ENCODE measurements around the gene TAF11L12. TPM values are rescaled to one million over a fixed set of nuclear protein-coding genes. Genes with fewer than 3 reads are reported as not detected.
"Not testable (repeated sequence)": the region's sequence is repeated elsewhere in the genome, so short reads cannot be mapped to it uniquely, and the experiment has no call there.

The TAF11L12 gene
- total RNA-seq (not detected), total RNA-seq (0 to 0.07 (median 0) reads per million in 29 experiments)
- total RNA-seq (2013): not detected

- H3K27me3 Mint-ChIP-seq; H3K4me3 Mint-ChIP-seq; POLR2A ChIA-PET; H3K36me3 Mint-ChIP-seq; ATAC-seq (replicated peaks in 1 of 4); H3K27me3 ChIP-seq (replicated peaks in 1 of 2; ENCODE audit: control insufficient read depth in 2 of 2, extremely low read depth in 1 of 2, insufficient read depth in 2 of 2, low read length in 1 of 2); DNase-seq; H3K36me3 ChIP-seq (ENCODE audit: control insufficient read depth in 2 of 2, extremely low read depth in 1 of 2, insufficient read depth in 1 of 2, low read length in 1 of 2); H3K4me3 ChIP-seq (ENCODE audit: control insufficient read depth in 1 of 2, extremely low read depth in 1 of 2, low read length in 1 of 2); H3K27ac Mint-ChIP-seq; H3K27ac ChIP-seq (ENCODE audit: low read length); H3K9me3 ChIP-seq; H3K4me1 Mint-ChIP-seq; H3K4me1 ChIP-seq (ENCODE audit: control insufficient read depth in 1 of 2, extremely low read depth in 1 of 2, insufficient read depth in 2 of 2, low read length in 2 of 2): not testable (repeated sequence)
- WGBS (ENCODE audit: insufficient coverage): no CpG with 5 or more reads among the region's 2 CpGs
- CTCF ChIA-PET: interaction anchor here in 1 of 2 donors (0.5 kb wide), 1 partner anchor 375 kb away, joined by 4 read pairs; no protein-coding TSS in a partner anchor
- H3K9me3 Mint-ChIP-seq: peaks cover 7 to 12% (median 11%) of the 10 kb centered on the region in 3 donors
Observed at GRCh38 chr5:17610092-17610491, at the start of gene TAF11L12. TAF11L12 (plus strand) TSS chr5:17610392.

GRCh38 chr5:17585658-17586057 lies 24.5 kb upstream of the TAF11L12 start, which contains the start of gene TAF11L7:
TAF11L7 (minus strand) TSS chr5:17585758.
- CTCF ChIA-PET; H3K4me3 Mint-ChIP-seq; DNase-seq; H3K9me3 ChIP-seq; H3K27me3 ChIP-seq (replicated peaks in 1 of 2; ENCODE audit: control insufficient read depth in 2 of 2, extremely low read depth in 1 of 2, insufficient read depth in 2 of 2, low read length in 1 of 2); H3K36me3 ChIP-seq (ENCODE audit: control insufficient read depth in 2 of 2, extremely low read depth in 1 of 2, insufficient read depth in 1 of 2, low read length in 1 of 2); H3K27me3 Mint-ChIP-seq; H3K27ac ChIP-seq (ENCODE audit: low read length); H3K4me1 ChIP-seq (ENCODE audit: control insufficient read depth in 1 of 2, extremely low read depth in 1 of 2, insufficient read depth in 2 of 2, low read length in 2 of 2); H3K36me3 Mint-ChIP-seq; H3K27ac Mint-ChIP-seq; H3K4me3 ChIP-seq (ENCODE audit: control insufficient read depth in 1 of 2, extremely low read depth in 1 of 2, low read length in 1 of 2); H3K4me1 Mint-ChIP-seq; ATAC-seq (replicated peaks in 1 of 4); H3K9me3 Mint-ChIP-seq; POLR2A ChIA-PET: not testable (repeated sequence)
- no CpG with 5 or more reads among the region's 16 CpGs for WGBS (ENCODE audit: insufficient coverage)

GRCh38 chr5:17590860-17591259 lies 19.3 kb upstream of the TAF11L12 start, which contains the start of gene TAF11L8:
TAF11L8 (minus strand) TSS chr5:17590960.
- no CpG with 5 or more reads among the region's 16 CpGs for WGBS (ENCODE audit: insufficient coverage)
- H3K27ac Mint-ChIP-seq; DNase-seq; H3K4me3 ChIP-seq (ENCODE audit: control insufficient read depth in 1 of 2, extremely low read depth in 1 of 2, low read length in 1 of 2); H3K36me3 ChIP-seq (ENCODE audit: control insufficient read depth in 2 of 2, extremely low read depth in 1 of 2, insufficient read depth in 1 of 2, low read length in 1 of 2); H3K27me3 Mint-ChIP-seq; H3K4me3 Mint-ChIP-seq; H3K4me1 ChIP-seq (ENCODE audit: control insufficient read depth in 1 of 2, extremely low read depth in 1 of 2, insufficient read depth in 2 of 2, low read length in 2 of 2); H3K27me3 ChIP-seq (replicated peaks in 1 of 2; ENCODE audit: control insufficient read depth in 2 of 2, extremely low read depth in 1 of 2, insufficient read depth in 2 of 2, low read length in 1 of 2); ATAC-seq (replicated peaks in 1 of 4); POLR2A ChIA-PET; H3K4me1 Mint-ChIP-seq; H3K27ac ChIP-seq (ENCODE audit: low read length); H3K36me3 Mint-ChIP-seq; H3K9me3 ChIP-seq; CTCF ChIA-PET; H3K9me3 Mint-ChIP-seq: not testable (repeated sequence)

GRCh38 chr5:17594255-17594654 lies 15.9 kb upstream of the TAF11L12 start, which contains the start of gene TAF11L9:
TAF11L9 (minus strand) TSS chr5:17594394.
- POLR2A ChIA-PET: not testable (repeated sequence)

GRCh38 chr5:17597728-17598127 lies 12.5 kb upstream of the TAF11L12 start, which contains the start of gene TAF11L10:
TAF11L10 (minus strand) TSS chr5:17597828.
- not testable (repeated sequence) for H3K36me3 ChIP-seq (ENCODE audit: control insufficient read depth in 2 of 2, extremely low read depth in 1 of 2, insufficient read depth in 1 of 2, low read length in 1 of 2)

More at GRCh38 chr5:17594255-17594654, 15.9 kb upstream of the TAF11L12 start, which contains the start of gene TAF11L9:
- CTCF ChIA-PET; H3K9me3 Mint-ChIP-seq; H3K4me3 Mint-ChIP-seq; H3K27me3 ChIP-seq (replicated peaks in 1 of 2; ENCODE audit: control insufficient read depth in 2 of 2, extremely low read depth in 1 of 2, insufficient read depth in 2 of 2, low read length in 1 of 2); H3K27ac ChIP-seq (ENCODE audit: low read length); H3K27me3 Mint-ChIP-seq; ATAC-seq (replicated peaks in 1 of 4); H3K4me3 ChIP-seq (ENCODE audit: control insufficient read depth in 1 of 2, extremely low read depth in 1 of 2, low read length in 1 of 2); DNase-seq; H3K4me1 Mint-ChIP-seq; H3K27ac Mint-ChIP-seq; H3K9me3 ChIP-seq; H3K36me3 Mint-ChIP-seq; H3K4me1 ChIP-seq (ENCODE audit: control insufficient read depth in 1 of 2, extremely low read depth in 1 of 2, insufficient read depth in 2 of 2, low read length in 2 of 2); H3K36me3 ChIP-seq (ENCODE audit: control insufficient read depth in 2 of 2, extremely low read depth in 1 of 2, insufficient read depth in 1 of 2, low read length in 1 of 2): not testable (repeated sequence)
- no CpG with 5 or more reads among the region's 15 CpGs for WGBS (ENCODE audit: insufficient coverage)

GRCh38 chr5:17603880-17604279 lies 6.3 kb upstream of the TAF11L12 start, which contains the start of gene TAF11L11:
TAF11L11 (plus strand) TSS chr5:17604183.
- H3K9me3 ChIP-seq; H3K4me1 ChIP-seq (ENCODE audit: control insufficient read depth in 1 of 2, extremely low read depth in 1 of 2, insufficient read depth in 2 of 2, low read length in 2 of 2); CTCF ChIA-PET; H3K27ac Mint-ChIP-seq; H3K4me1 Mint-ChIP-seq; DNase-seq; H3K27me3 ChIP-seq (replicated peaks in 1 of 2; ENCODE audit: control insufficient read depth in 2 of 2, extremely low read depth in 1 of 2, insufficient read depth in 2 of 2, low read length in 1 of 2); H3K4me3 Mint-ChIP-seq; H3K27me3 Mint-ChIP-seq; H3K4me3 ChIP-seq (ENCODE audit: control insufficient read depth in 1 of 2, extremely low read depth in 1 of 2, low read length in 1 of 2); H3K36me3 ChIP-seq (ENCODE audit: control insufficient read depth in 2 of 2, extremely low read depth in 1 of 2, insufficient read depth in 1 of 2, low read length in 1 of 2); H3K36me3 Mint-ChIP-seq; ATAC-seq (replicated peaks in 1 of 4); H3K27ac ChIP-seq (ENCODE audit: low read length); POLR2A ChIA-PET: not testable (repeated sequence)
- peaks cover 10 to 16% (median 14%) of the 10 kb centered on the region in 3 donors for H3K9me3 Mint-ChIP-seq
- WGBS (ENCODE audit: insufficient coverage): 69% methylated on average over 4 of the region's 6 CpGs

More at GRCh38 chr5:17597728-17598127, 12.5 kb upstream of the TAF11L12 start, which contains the start of gene TAF11L10:
- ATAC-seq (replicated peaks in 1 of 4); H3K9me3 ChIP-seq; H3K36me3 Mint-ChIP-seq; H3K4me3 ChIP-seq (ENCODE audit: control insufficient read depth in 1 of 2, extremely low read depth in 1 of 2, low read length in 1 of 2); H3K9me3 Mint-ChIP-seq; H3K4me3 Mint-ChIP-seq; H3K27ac ChIP-seq (ENCODE audit: low read length); POLR2A ChIA-PET; DNase-seq; H3K4me1 Mint-ChIP-seq; H3K4me1 ChIP-seq (ENCODE audit: control insufficient read depth in 1 of 2, extremely low read depth in 1 of 2, insufficient read depth in 2 of 2, low read length in 2 of 2); H3K27me3 Mint-ChIP-seq; H3K27me3 ChIP-seq (replicated peaks in 1 of 2; ENCODE audit: control insufficient read depth in 2 of 2, extremely low read depth in 1 of 2, insufficient read depth in 2 of 2, low read length in 1 of 2); CTCF ChIA-PET; H3K27ac Mint-ChIP-seq: not testable (repeated sequence)
- no CpG with 5 or more reads among the region's 15 CpGs for WGBS (ENCODE audit: insufficient coverage)

- H3K4me1 ChIP-seq (ENCODE audit: control insufficient read depth in 1 of 2, extremely low read depth in 1 of 2, insufficient read depth in 2 of 2, low read length in 2 of 2): no peaks in the 10 kb centered on the region
- no peak for DNase-seq
- no peak overlapping the region for H3K4me3 ChIP-seq (ENCODE audit: control insufficient read depth in 1 of 2, extremely low read depth in 1 of 2, low read length in 1 of 2)
- no peaks in the 10 kb centered on the region for H3K27me3 ChIP-seq (replicated peaks in 1 of 2; ENCODE audit: control insufficient read depth in 2 of 2, extremely low read depth in 1 of 2, insufficient read depth in 2 of 2, low read length in 1 of 2)
- no peaks in the 10 kb centered on the region for H3K36me3 ChIP-seq (ENCODE audit: control insufficient read depth in 2 of 2, extremely low read depth in 1 of 2, insufficient read depth in 1 of 2, low read length in 1 of 2)
- no peaks in the 10 kb centered on the region for H3K27me3 Mint-ChIP-seq
- H3K27ac Mint-ChIP-seq: no peak overlapping the region
- H3K4me3 Mint-ChIP-seq: no peak overlapping the region
- H3K36me3 Mint-ChIP-seq: no peaks in the 10 kb centered on the region
- H3K9me3 ChIP-seq: no peaks in the 10 kb centered on the region
- WGBS (ENCODE audit: insufficient coverage): no CpG with 5 or more reads among the region's 14 CpGs
- H3K4me1 Mint-ChIP-seq: no peaks in the 10 kb centered on the region
- CTCF ChIA-PET: no interaction called here
- peaks cover 10 to 16% (median 14%) of the 10 kb centered on the region in 3 donors for H3K9me3 Mint-ChIP-seq
- POLR2A ChIA-PET: no interaction called here
- no peak for ATAC-seq (replicated peaks in 1 of 4)
- H3K27ac ChIP-seq (ENCODE audit: low read length): no peak overlapping the region
Observed at GRCh38 chr5:17604951-17605350, 5.2 kb upstream of the TAF11L12 start.
